ENCODE measurements around the gene CDH23.

Gene CDH23

GRCh38 chr10:71621231-71622153 is 224.8 kb downstream of the CDH23 start:
- H3K36me3 ChIP-seq (ENCODE audit: control insufficient read depth, insufficient read depth, low read length), result no peaks in the 10 kb centered on the region
- no peak overlapping the region for H3K4me3 ChIP-seq (replicated peaks; ENCODE audit: low read depth, low read length)
- peaks cover 3% of the 10 kb centered on the region for H3K27me3 ChIP-seq (replicated peaks; ENCODE audit: control insufficient read depth, insufficient read depth, low read length)
- TF ChIP-seq CTCF (IDR thresholded peaks at IDR 0.05; ENCODE audit: insufficient read depth, low read length, poor library complexity, severe bottlenecking), result no peak
- DNase-seq (ENCODE audit: extremely low read depth, insufficient read length), result no peak

- no peak for TF ChIP-seq CTCF (IDR thresholded peaks at IDR 0.05; ENCODE audit: insufficient read depth, low read length, poor library complexity, severe bottlenecking)
- H3K4me3 ChIP-seq (replicated peaks; ENCODE audit: low read depth, low read length), result no peak overlapping the region
- H3K36me3 ChIP-seq (ENCODE audit: control insufficient read depth, insufficient read depth, low read length), result no peaks in the 10 kb centered on the region
- H3K27me3 ChIP-seq (replicated peaks; ENCODE audit: control insufficient read depth, insufficient read depth, low read length), result peaks cover 3% of the 10 kb centered on the region
- DNase-seq (ENCODE audit: extremely low read depth, insufficient read length), result no peak
These were observed 225.4 kb downstream of the CDH23 start for GRCh38 chr10:71622154-71622526.

GRCh38 chr10:71622616-71623015 is 225.9 kb downstream of the CDH23 start:
- no peak overlapping the region for H3K4me3 ChIP-seq (replicated peaks; ENCODE audit: low read depth, low read length)
- H3K36me3 ChIP-seq (ENCODE audit: control insufficient read depth, insufficient read depth, low read length), result no peaks in the 10 kb centered on the region
- TF ChIP-seq CTCF (IDR thresholded peaks at IDR 0.05; ENCODE audit: insufficient read depth, low read length, poor library complexity, severe bottlenecking), result no peak
- peaks cover 3% of the 10 kb centered on the region for H3K27me3 ChIP-seq (replicated peaks; ENCODE audit: control insufficient read depth, insufficient read depth, low read length)
- no peak for DNase-seq (ENCODE audit: extremely low read depth, insufficient read length)

GRCh38 chr10:71623098-71623985 is 226.6 kb downstream of the CDH23 start:
- H3K36me3 ChIP-seq (ENCODE audit: control insufficient read depth, insufficient read depth, low read length), result no peaks in the 10 kb centered on the region
- peaks cover 3% of the 10 kb centered on the region for H3K27me3 ChIP-seq (replicated peaks; ENCODE audit: control insufficient read depth, insufficient read depth, low read length)
- no peak for TF ChIP-seq CTCF (IDR thresholded peaks at IDR 0.05; ENCODE audit: insufficient read depth, low read length, poor library complexity, severe bottlenecking)
- DNase-seq (ENCODE audit: extremely low read depth, insufficient read length), result no peak
- H3K4me3 ChIP-seq (replicated peaks; ENCODE audit: low read depth, low read length), result no peak overlapping the region

- no peak for DNase-seq (ENCODE audit: extremely low read depth, insufficient read length)
- Histone ChIP-seq H3K36me3 (ENCODE audit: control insufficient read depth, insufficient read depth, low read length) (no peaks in the 10 kb centered on the region), H3K27me3 (replicated peaks; ENCODE audit: control insufficient read depth, insufficient read depth, low read length) (peaks cover 3% of the 10 kb centered on the region), H3K4me3 (replicated peaks; ENCODE audit: low read depth, low read length) (no peak overlapping the region)
- TF ChIP-seq CTCF (IDR thresholded peaks at IDR 0.05; ENCODE audit: insufficient read depth, low read length, poor library complexity, severe bottlenecking), result no peak
These were observed 227.2 kb downstream of the CDH23 start for GRCh38 chr10:71623986-71624291.
